Measurements from ENCODE around the gene ZNF236. TPM values are rescaled to one million over a fixed set of nuclear protein-coding genes. Genes with fewer than 3 reads are reported as not detected.

ZNF236 gene
- total RNA-seq, 2 experiments from 2014 or later: 12.0 to 14.3 TPM

GRCh38 chr18:76970770-76971559 lies 148.6 kb downstream of the ZNF236 start:
- Mint-ChIP-seq H3K9me3 (no peaks in the 10 kb centered on the region), H3K27me3 (no peaks in the 10 kb centered on the region), H3K27ac (no peak overlapping the region)

GRCh38 chr18:76972241-76972640 lies 149.9 kb downstream of the ZNF236 start:
- Mint-ChIP-seq H3K27me3 (no peaks in the 10 kb centered on the region), H3K9me3 (no peaks in the 10 kb centered on the region), H3K4me3 (no peak overlapping the region), H3K4me1 (peaks cover 3% of the 10 kb centered on the region), H3K27ac (no peak overlapping the region), H3K36me3 (peaks cover 4% of the 10 kb centered on the region)
- DNase-seq: no peak

More at GRCh38 chr18:76970770-76971559, 148.6 kb downstream of the ZNF236 start:
- H3K4me1 Mint-ChIP-seq: peaks cover 3% of the 10 kb centered on the region
- H3K4me3 Mint-ChIP-seq: no peak overlapping the region
- peaks cover 4% of the 10 kb centered on the region for H3K36me3 Mint-ChIP-seq
- DNase-seq: no peak

GRCh38 chr18:76972846-76973519 lies 150.6 kb downstream of the ZNF236 start:
- no peaks in the 10 kb centered on the region for H3K9me3 Mint-ChIP-seq
- peaks cover 3% of the 10 kb centered on the region for H3K4me1 Mint-ChIP-seq
- H3K27ac Mint-ChIP-seq: no peak overlapping the region
- no peak for DNase-seq
- no peak overlapping the region for H3K4me3 Mint-ChIP-seq
- no peaks in the 10 kb centered on the region for H3K27me3 Mint-ChIP-seq
- H3K36me3 Mint-ChIP-seq: peaks cover 4% of the 10 kb centered on the region

GRCh38 chr18:76973520-76974266 lies 151.3 kb downstream of the ZNF236 start:
- Mint-ChIP-seq H3K27me3 (no peaks in the 10 kb centered on the region), H3K4me1 (peaks cover 3% of the 10 kb centered on the region), H3K36me3 (peaks cover 4% of the 10 kb centered on the region), H3K9me3 (no peaks in the 10 kb centered on the region), H3K4me3 (no peak overlapping the region), H3K27ac (no peak overlapping the region)
- no peak for DNase-seq

- peaks cover 3% of the 10 kb centered on the region for H3K4me1 Mint-ChIP-seq
These were observed 152.0 kb downstream of the ZNF236 start for GRCh38 chr18:76974386-76974785.

GRCh38 chr18:76975577-76976110 lies 153.3 kb downstream of the ZNF236 start:
- DNase-seq: no peak
- H3K27me3 Mint-ChIP-seq: no peaks in the 10 kb centered on the region
- peaks cover 3% of the 10 kb centered on the region for H3K4me1 Mint-ChIP-seq
- no peak overlapping the region for H3K4me3 Mint-ChIP-seq
- H3K27ac Mint-ChIP-seq: no peak overlapping the region
- peaks cover 1% of the 10 kb centered on the region for H3K36me3 Mint-ChIP-seq
- no peaks in the 10 kb centered on the region for H3K9me3 Mint-ChIP-seq

More at GRCh38 chr18:76974386-76974785, 152.0 kb downstream of the ZNF236 start:
- H3K4me3 Mint-ChIP-seq: no peak overlapping the region
- DNase-seq: no peak
- no peak overlapping the region for H3K27ac Mint-ChIP-seq
- H3K9me3 Mint-ChIP-seq: no peaks in the 10 kb centered on the region
- H3K36me3 Mint-ChIP-seq: peaks cover 1% of the 10 kb centered on the region
- H3K27me3 Mint-ChIP-seq: no peaks in the 10 kb centered on the region

GRCh38 chr18:76977108-76977621 lies 154.8 kb downstream of the ZNF236 start:
- no peak overlapping the region for H3K4me3 Mint-ChIP-seq

GRCh38 chr18:76977684-76978232 lies 155.4 kb downstream of the ZNF236 start:
- H3K4me1 Mint-ChIP-seq: no peaks in the 10 kb centered on the region
- H3K36me3 Mint-ChIP-seq: peaks cover 1% of the 10 kb centered on the region
- no peaks in the 10 kb centered on the region for H3K27me3 Mint-ChIP-seq
- no peak overlapping the region for H3K27ac Mint-ChIP-seq
- H3K4me3 Mint-ChIP-seq: no peak overlapping the region
- no peaks in the 10 kb centered on the region for H3K9me3 Mint-ChIP-seq
- DNase-seq: no peak

More at GRCh38 chr18:76977108-76977621, 154.8 kb downstream of the ZNF236 start:
- H3K27me3 Mint-ChIP-seq: no peaks in the 10 kb centered on the region
- peaks cover 1% of the 10 kb centered on the region for H3K36me3 Mint-ChIP-seq
- H3K27ac Mint-ChIP-seq: no peak overlapping the region
- no peaks in the 10 kb centered on the region for H3K4me1 Mint-ChIP-seq
- DNase-seq: no peak
- no peaks in the 10 kb centered on the region for H3K9me3 Mint-ChIP-seq

GRCh38 chr18:76978616-76979015 lies 156.3 kb downstream of the ZNF236 start:
- Mint-ChIP-seq H3K36me3 (peaks cover 1% of the 10 kb centered on the region), H3K9me3 (no peaks in the 10 kb centered on the region), H3K27me3 (no peaks in the 10 kb centered on the region), H3K27ac (no peak overlapping the region), H3K4me1 (peaks cover 2% of the 10 kb centered on the region), H3K4me3 (no peak overlapping the region)
- no peak for DNase-seq

GRCh38 chr18:76979111-76979751 lies 156.9 kb downstream of the ZNF236 start:
- no peaks in the 10 kb centered on the region for H3K9me3 Mint-ChIP-seq
- DNase-seq: no peak
- H3K36me3 Mint-ChIP-seq: no peaks in the 10 kb centered on the region
- H3K27ac Mint-ChIP-seq: no peak overlapping the region
- peaks cover 2% of the 10 kb centered on the region for H3K4me1 Mint-ChIP-seq
- H3K27me3 Mint-ChIP-seq: no peaks in the 10 kb centered on the region
- H3K4me3 Mint-ChIP-seq: no peak overlapping the region

- H3K4me3 Mint-ChIP-seq: no peak overlapping the region
- no peaks in the 10 kb centered on the region for H3K36me3 Mint-ChIP-seq
- no peaks in the 10 kb centered on the region for H3K27me3 Mint-ChIP-seq
- H3K4me1 Mint-ChIP-seq: peaks cover 2% of the 10 kb centered on the region
- H3K27ac Mint-ChIP-seq: no peak overlapping the region
- no peak for DNase-seq
- no peaks in the 10 kb centered on the region for H3K9me3 Mint-ChIP-seq
These were observed 157.5 kb downstream of the ZNF236 start for GRCh38 chr18:76979906-76980305.

- no peak overlapping the region for H3K27ac Mint-ChIP-seq
- no peaks in the 10 kb centered on the region for H3K9me3 Mint-ChIP-seq
- peaks cover 2% of the 10 kb centered on the region for H3K4me1 Mint-ChIP-seq
- H3K27me3 Mint-ChIP-seq: no peaks in the 10 kb centered on the region
- no peak overlapping the region for H3K4me3 Mint-ChIP-seq
- no peak for DNase-seq
- H3K36me3 Mint-ChIP-seq: no peaks in the 10 kb centered on the region
These were observed 158.5 kb downstream of the ZNF236 start for GRCh38 chr18:76980663-76981395.

GRCh38 chr18:76981396-76981968 lies 159.1 kb downstream of the ZNF236 start:
- H3K27me3 Mint-ChIP-seq: no peaks in the 10 kb centered on the region
- H3K4me3 Mint-ChIP-seq: no peak overlapping the region
- H3K4me1 Mint-ChIP-seq: peaks cover 2% of the 10 kb centered on the region
- H3K36me3 Mint-ChIP-seq: no peaks in the 10 kb centered on the region
- H3K27ac Mint-ChIP-seq: no peak overlapping the region
- H3K9me3 Mint-ChIP-seq: no peaks in the 10 kb centered on the region
- DNase-seq: no peak

All from activated naive CD8-positive, alpha-beta T cell treated with anti-CD3 and anti-CD28 coated beads for 36 hours (primary cell).